HG03060 (cell line): ENCODE measurements around the gene C1QTNF1.

Experiments used
- ATAC-seq: cut with Tn5 transposase; IDR thresholded peaks from one replicate; pipeline ENCODE4 v1.9.1; 2021; ENCODE audit warnings: low read depth, moderate number of reproducible peaks; ENCODE audit not compliant: unreplicated experiment

Gene C1QTNF1

DNA sequence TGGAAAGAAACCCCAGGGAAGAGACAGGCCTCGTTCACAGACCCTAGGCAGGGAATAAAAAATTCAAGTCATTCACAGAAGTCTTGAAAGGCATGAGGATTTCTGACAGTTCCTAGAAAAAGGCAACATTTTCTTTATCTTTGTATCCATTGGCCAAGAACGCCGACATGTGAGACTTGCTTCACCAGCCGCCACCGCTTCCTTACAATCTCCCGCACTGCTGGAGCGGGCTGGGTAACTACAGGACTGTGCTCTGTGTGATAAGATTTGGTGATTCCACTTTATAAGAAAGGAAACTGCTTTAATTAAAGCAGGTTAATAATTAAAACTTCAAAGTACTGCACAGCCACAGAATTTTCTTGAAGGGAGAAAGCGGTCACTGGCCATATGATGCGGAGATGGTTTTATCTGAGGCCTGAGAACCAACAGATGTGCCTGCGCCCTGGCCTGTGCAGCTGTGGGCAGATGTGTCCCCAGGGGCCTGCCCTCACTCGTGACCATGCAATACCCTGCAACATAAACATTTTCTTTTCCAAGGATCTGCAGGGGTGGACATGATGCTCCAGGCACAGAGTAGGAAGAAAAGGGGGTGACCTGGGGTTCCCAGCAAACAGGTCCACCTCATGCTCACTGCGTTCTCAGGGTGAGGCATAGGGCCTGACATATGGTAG lies 31.3 kb upstream of the C1QTNF1 start:
- ATAC-seq: no peak

DNA sequence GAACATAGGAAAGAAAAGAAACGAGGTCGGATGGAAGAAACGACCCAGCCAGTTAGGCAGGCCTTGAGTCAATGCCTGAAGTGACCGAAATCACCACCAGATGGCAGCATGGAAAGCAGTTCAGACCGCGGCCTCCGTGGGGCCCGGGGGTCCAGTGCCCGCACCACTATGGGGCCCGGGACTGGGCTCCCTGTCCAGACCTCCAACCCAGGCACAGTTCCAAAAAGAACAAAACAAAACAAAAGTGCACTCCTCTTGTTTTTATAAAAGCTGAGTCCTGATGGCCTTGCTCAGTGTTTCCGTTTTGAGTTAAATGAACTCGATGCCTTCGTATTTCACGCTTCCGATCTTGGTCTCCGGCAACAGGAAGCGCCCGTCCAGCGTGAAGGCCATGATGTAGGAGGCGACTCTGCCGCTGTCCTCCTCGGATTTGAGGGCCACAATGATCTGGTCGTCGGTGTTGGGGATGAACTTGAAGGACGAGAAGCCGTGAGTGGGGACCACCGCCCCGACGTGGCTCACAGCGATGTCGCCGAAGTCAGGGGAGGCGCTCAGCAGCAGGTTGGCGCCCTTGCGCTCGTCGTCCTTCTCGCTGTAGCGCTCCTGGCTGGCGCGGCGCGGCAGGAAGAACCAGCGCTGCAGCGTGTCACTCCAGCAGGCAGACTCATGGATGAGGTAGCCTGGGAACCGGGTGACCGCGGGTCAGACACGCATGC lies 30.6 kb upstream of the C1QTNF1 start:
- ATAC-seq: no peak

DNA sequence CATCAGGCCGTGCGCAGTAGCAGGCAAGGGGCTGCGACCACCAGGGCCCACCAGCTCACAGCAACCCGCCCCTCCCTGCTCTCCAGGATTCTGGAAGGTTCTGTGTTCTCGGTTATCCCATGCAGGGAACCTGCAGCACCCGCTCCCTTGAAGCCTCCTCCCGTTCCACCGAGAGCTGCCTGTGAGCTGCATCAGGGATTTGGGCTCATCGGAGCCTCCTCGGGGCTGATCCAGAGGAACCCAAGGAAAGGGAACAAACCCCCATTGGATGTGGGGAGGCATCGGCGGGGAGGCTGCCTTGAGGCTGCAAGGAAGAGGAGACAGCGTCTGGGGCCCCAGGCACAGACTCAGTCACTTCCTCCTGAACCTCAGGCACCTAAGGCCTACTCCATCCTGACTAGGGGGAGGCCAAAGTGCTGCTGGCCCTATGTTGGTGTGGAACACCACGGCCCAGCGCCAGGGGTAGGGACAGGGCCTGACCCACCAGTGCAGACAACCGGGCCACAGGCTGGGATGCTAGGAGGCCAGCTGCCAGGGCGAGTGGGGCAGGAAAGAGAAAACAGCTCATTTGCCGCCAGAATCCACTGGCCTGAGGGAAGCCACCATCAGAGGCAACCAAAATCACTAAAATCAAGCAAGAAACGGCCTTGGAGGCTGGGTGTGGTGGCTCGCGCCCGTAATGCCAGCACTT lies 29.8 kb upstream of the C1QTNF1 start:
- no peak for ATAC-seq

DNA sequence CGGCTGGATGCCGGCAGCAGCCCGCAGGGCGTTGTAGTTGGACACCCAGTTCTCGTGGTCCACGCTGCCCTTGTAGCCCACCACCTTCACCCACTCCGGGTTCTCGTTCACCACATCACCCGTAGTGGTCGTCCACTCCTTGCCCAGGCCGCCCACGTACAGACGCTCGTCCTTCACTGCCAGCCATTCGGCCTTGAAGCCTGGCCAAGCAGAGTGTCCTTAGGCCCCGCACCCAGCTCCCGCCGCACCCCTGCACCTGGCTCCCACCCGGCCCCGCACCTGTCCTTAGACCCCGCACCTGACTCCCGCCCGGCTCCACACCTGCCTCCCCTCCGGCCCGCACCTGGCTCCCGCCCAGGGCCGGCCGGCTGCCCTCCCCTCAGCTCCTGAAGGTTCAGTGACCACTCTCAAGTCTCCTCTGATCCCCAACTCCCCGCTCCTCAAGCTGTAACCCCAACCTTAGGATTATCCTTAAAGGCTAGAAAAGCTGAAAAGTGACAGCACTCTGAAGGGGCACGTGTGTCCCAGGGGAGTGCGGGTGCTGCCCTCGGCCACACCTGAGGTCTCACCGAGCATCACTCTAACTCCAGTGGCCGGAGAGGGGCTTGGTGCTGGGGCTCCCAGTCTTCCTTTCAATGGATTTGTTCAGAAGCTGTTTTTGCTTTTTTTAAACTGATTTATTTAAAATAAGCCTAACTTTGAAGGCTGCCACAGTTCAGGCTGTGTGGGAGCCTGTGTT lies 28.8 kb upstream of the C1QTNF1 start:
- ATAC-seq: no peak

DNA sequence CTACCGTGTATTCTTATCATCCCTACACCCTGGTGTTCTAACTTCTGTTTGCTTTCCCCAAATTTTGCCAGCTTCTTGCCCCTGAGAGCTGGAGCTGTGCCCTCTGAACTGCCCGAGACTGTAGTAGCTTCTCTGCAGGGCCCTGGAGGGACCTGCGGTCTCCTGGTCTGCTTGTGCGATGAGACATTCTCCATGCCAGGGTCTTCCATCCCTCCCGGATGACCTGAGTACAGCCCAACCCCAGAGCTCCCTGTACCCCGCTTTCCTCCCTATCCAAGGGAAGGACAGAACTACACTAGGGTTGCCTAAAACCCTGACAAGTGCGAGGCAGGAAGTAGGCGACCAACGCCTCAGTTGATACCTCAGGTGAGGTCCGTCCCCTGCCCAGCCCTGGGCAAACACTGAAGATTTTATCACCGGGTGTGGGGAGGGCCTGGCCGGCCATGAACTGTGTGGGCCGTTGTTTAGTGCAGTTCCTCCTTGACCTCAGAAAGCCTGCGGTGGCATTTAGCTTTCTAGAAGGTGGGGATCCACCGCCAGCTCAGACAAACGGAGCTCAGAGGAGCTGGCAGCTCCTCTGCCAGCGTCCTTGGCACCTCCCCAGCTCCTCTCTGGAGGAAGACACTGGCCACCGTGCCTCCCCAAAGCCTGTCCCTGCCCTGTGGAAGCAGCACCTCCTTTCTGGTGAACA lies 28.1 kb upstream of the C1QTNF1 start:
- no peak for ATAC-seq

DNA sequence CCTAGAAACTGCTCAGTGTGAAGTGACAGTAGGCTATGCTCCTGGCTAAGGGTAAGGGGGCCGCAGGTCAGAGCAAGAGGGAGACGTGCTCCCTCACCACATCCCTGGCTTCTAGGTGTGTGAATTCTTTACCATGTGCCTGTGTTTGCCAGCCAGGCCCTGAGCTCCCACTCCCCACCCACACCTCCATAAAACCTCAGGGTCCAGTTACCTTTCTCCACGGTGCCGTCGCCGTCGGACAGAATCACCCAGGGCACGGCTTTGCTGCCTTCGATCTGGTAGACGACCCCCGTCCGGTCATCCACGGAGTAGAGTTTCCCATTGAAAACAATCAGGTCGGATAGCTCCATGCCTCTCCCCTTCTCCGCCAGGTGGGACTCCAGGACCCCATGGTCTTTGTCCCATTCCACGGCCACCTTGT lies 27.2 kb upstream of the C1QTNF1 start:
- no peak for ATAC-seq

DNA sequence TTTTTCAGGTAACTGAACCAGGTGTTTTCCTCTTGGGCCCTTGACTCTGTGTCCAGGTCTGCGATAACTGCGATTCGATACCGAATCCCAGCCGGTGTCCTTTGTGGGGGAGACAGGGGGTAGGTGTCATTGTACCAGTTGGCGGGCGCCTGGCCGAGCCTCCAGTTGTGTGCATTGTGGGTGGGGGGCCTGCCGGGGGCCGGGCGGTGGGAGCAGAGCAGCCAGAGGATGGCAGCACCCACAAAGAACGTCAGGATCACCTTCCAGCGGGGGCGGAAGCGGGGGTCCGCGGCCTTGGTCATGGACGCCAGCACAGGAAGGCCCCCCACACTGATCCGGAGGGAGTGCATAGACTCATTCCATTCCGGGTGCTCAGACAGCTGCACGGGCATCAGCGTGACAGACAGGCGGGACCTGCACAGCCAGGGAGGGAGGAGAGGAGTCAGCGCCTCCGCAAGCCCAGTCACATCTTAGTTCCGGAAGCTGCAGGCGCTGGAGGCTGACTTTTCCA lies 26.7 kb upstream of the C1QTNF1 start:
- ATAC-seq: no peak

DNA sequence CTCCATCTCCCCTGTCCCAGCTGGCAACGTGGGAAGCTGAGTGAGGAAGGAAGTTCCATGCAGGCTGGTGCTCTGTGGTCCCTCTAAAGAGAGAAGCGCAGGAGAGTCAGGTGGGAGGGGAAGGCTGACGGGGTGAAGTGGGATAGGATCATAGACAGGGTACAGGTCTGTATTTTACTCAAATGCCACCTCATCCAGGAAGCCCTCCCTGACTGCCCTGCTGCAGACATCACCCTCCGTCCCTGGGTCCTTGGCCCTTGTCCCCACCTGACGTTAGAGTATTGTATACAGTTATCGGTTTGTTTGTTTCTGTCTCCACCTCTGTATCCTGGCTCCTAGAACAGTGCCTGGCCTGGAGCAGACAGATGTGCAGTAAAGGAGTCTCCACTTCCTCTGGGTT lies 26.1 kb upstream of the C1QTNF1 start:
- no peak for ATAC-seq

DNA sequence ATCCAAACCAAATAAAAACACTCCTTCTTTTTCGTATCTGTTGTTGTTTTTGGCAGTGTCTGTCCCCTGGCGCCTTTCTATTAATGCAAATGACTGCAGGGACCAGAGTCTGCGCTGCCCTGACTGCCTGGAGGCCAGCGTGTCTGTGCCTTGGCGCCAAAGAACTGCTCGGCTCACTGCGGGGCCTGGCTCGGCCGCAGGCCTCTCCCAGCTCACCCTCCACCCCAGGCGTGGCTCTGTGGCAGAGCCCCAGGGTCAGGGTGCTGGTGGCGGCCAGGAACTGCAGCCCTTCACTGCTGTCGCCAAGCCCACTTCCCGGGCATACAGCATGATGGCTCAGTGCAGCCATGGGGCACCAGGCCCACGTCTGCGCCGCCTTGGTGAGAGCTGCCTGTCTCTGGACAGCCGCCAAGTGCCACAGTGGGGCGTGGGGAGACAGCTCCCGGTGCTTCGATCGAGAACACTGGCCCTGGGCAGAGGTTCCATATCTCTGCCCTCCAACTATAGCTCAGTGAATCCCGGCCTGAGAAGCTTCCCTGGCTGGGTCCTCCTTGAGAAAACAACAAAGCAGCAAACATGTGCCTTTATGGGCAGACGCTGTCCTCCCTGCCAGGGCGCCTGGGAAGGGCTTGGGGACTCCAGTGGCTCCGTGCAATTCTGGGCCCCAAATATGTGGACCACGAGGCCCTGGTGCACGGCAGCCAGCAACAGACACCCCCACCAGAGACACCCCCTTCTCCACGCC lies 25.5 kb upstream of the C1QTNF1 start:
- ATAC-seq: no peak

DNA sequence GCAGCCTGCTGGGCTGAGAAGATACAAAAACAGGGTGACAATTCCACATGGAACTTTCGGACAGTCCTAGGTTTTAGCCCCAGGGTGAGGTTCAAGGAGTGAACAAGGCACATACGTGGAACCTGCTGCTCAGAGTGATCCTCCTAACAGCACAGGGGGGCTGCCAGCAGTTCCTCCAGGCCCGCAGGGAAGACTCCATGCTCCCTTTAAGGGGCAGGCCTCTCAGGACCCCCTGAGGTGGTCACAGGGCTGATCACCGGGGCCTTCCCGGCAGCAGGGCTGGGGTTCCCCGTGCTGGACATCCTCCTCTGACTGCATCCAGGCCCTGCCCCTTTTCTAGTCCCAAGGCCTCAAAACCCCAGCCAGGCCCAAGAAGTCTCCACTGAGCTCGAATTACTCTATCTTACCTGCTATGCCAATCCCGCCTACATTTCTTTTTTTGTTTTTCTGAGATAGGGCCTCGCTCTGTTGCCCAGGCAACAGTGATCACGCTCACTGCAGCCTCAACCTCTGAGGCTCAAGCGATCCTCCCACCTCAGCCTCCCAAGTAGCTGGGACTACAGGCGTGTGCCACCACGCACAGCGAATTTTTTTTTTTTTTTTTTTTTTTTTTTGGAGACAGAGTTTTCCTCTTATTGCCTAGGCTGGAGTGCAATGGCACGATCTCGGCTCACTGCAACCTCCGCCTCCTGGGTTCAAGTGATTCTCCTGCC lies 24.8 kb upstream of the C1QTNF1 start:
- no peak for ATAC-seq

DNA sequence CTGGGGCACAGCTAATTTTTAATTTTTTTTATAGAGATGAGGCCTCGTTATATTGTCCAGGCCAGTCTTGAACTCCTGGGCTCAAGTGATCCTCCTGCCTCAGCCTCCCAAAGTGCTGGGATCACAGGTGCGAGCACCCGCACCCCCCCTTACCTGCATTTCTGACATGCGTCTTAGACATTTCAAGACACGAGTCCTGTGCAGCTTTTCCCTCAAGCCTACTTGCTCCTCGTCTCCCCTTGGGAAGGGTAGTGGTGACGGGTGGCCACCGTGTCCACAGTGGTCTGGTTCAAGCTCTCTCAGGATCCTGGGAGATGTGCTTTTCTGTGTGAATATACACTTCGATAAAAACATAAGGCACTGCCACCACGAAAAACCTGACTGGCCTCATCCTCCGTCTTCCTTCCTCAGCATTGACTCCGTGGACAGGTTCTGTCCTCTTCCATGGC lies 24.0 kb upstream of the C1QTNF1 start:
- no peak for ATAC-seq

DNA sequence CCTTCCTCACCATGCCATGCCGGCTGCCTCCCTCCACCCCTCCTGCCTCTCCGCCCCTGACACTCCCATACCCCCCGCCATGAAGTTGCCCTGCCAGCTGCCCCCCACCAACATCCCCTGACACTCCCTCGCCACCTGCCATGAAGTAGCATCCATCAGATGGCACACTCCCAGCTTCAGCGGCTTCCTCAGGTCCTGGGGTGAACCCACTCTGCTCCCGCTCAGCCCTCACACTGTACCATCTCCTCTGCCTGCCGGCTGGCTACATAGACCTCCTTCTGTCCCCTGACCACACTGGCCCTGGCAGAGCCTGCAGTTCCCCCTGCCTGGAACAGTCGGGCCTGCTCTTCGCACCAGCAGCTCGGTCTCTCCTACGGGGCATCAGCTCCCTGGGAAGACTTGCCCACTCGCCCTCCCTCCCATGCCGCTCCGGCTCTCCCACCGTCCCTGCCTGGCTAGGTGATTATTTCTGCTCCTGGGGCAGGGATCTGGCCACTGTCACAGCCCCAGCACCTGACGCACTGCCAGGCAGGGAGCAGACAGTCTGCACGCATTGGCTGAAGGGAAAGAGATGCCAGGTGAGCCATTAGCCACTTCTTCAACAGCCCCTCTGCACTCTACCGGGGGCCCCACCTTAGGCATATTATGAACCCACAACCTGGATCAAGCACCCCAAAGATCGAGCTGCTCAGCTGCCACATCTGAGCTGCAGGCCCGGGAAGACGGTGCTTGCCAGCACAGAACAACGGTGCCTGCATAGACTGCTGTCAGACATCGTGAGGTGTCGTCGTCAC lies 23.4 kb upstream of the C1QTNF1 start:
- no peak for ATAC-seq

DNA sequence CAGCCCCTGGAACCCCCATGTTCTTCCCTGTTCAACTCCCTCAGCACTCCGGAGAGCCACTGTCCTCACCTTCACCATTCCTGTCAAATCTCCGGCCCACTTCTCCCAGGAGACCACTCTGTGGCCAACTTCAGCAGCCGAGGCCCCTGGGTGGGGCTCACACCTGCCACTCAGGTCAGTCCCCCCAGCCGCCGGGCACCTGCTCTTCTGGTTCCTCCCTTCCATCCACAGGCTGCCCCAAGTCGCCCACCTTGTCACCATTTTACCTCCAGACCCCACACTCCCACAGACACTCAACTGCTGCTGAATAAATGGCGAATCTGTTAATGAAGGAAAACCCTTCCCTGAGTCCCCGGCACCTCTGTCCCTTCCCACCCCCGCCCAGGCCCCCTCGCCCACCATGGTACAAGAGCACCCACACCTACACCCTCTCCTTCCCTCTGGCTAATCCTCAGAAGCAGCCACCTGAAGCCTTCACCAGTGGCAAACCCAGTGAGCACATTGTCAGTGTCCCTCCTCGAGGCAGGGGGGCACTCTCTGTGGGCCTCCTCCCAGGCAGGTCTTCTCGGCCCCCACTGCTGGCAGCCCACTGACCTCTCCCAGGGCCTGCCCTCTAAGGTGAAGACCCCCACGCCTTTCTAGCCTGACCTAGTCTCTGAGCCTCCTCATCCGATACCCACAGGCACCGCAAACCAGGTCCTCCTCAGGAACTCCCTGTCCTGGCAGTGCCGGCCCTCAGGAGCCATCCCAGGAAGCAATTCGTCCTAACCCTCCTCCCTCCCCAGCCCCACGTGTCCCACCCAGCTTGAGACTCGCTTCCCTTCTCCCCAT lies 22.6 kb upstream of the C1QTNF1 start:
- no peak for ATAC-seq

DNA sequence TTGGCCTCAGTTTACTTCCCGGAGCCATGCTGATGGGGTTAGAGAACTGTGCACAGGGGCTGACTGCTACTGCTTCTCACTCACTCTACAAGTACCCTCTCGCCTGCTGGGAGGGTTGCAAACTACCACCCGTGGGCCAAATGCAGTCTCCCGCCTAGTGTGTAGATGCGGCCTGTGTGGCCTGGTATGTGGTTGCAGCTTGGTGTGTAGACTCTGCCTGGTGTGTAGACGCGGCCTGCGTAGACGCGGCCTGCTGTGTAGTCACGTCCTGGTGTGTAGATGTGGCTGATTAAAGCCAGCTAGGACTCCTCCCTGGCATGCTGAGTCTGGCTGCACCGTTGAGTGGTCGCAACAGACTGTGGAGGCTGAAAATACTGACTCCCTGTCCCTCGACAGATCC lies 21.7 kb upstream of the C1QTNF1 start:
- no peak for ATAC-seq

DNA sequence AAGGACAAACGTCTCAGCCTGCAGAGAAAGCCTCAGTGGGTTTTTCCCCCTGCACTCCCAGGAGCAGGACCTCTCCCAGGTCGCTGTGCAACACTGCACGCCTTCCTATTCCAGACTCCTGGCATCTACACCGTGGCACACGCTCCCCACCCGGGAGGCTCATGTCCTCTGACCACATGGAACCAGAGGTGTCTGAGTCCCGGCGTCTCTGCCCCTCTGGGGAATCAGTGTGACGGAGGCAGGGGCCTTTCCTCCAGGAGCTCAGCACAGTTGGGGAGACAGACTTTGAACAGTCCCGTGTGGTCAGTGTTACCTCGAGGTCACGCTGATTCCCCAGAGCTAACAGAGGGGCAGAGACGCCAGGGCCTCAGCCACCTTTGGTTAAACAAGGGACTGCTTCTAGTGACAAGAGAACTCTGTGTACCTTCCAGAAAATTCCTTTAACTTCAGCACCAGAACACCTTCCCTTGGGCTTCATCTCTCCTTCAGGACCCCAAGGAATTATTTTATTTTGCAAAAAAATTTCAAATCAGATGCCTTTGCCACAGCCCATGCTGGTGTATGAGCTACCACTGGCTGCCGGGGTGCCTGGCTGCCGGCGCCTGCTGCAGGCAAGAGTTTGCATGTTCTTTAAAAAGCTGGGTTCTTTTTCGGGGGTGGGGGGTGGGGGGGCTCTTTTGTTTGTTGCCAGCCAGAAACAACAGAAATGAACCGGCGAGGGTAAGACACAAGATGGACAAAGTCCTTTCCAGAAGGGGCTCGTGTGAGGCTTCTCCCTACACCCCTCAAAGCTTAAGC lies 21.0 kb upstream of the C1QTNF1 start:
- ATAC-seq: no peak

DNA sequence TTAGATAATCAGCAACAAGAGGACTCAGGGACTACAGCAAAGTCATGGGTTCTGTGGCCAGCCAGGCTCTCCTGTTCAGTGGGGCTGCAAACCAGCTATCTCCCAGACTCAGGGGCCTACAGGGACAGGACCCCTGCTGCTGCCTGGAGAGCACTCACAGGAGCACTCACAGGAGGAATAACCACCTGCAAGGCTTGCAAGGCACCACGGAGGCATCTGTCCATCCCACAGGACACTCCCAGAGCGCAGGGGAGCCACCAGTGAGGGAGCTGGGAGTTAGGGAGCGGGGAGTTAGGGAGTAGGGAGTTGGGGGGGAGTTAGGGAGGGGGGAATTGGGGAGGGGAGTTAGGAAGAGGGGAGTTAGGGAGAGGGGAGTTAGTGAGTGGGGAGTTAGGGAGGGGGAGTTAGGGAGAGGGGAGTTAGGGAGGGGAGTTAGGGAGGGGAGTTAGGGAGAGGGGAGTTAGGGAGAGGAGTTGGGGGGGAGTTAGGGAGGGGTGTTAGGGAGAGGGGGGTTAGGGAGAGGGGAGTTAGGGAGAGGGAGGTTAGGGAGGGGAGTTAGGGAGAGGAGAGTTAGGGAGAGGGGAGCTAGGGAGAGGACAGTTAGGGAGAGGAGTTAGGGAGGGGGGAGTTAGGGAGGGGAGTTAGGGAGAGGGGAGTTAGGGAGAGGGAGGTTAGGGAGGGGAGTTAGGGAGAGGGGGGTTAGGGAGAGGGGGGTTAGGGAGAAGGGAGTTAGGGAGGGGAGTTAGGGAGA lies 20.1 kb upstream of the C1QTNF1 start:
- no peak for ATAC-seq
